Urinary bladder (tissue), 4 donors: Measurements from ENCODE around the gene PUDP. TPM values are rescaled to one million over a fixed set of nuclear protein-coding genes. Genes with fewer than 3 reads are reported as not detected.
A peak's percentile ranks its signal among the peaks of the same experiment; 100 is the strongest.
"Not testable (repeated sequence)": the region's sequence is repeated elsewhere in the genome, so short reads cannot be mapped to it uniquely, and the experiment has no call there.

ENCODE experiments used
- DNase-seq: peaks from one replicate; pipeline ENCODE4 v3.0.0-alpha.2; 2015; ENCODE audit errors: extremely low spot score
- H3K27ac ChIP-seq: one replicate; pipeline ENCODE4 v1.5.1; 2013; ENCODE audit warnings: low read depth, mild to moderate bottlenecking, moderate library complexity
- H3K36me3 ChIP-seq: one replicate; pipeline ENCODE4 v1.6.1; 2013; ENCODE audit warnings: mild to moderate bottlenecking, moderate library complexity; ENCODE audit not compliant: insufficient read depth
- H3K4me1 ChIP-seq: one replicate; pipeline ENCODE4 v1.6.1; 2013; ENCODE audit warnings: mild to moderate bottlenecking, moderate library complexity; ENCODE audit not compliant: insufficient read depth
- H3K4me3 ChIP-seq: one replicate; pipeline ENCODE4 v1.5.1; 2013; ENCODE audit warnings: low read depth, low read length
- WGBS: extraction: QIAGEN DNeasy Blood & Tissue Kit; methylation state at CpG from one replicate; pipeline ENCODE4 v1.1.7; 2013; 5-methylcytosine and 5-hydroxymethylcytosine counted together
- polyA plus RNA-seq: library from polyadenylated mRNA; stranded (reverse); fragments of 200-250 nt; gene quantifications from one replicate; pipeline ENCODE4 v1.2.3, GENCODE V29; 2013
- total RNA-seq: library from RNA; depleted of rRNA; stranded (reverse); fragments of >200 nt; gene quantifications from one replicate; pipeline ENCODE4 v1.2.3, GENCODE V29; 2014
- donor health status: healthy with polysubstance abuse.
- donor health status: healthy.

Gene PUDP
- total and polyA plus RNA-seq, 2 donors = 10.2 to 11.6 TPM

GRCh38 chrX:7110821-7111276 is 37.1 kb downstream of the PUDP start:
- Histone ChIP-seq H3K36me3 (no peaks in the 10 kb centered on the region), H3K4me3 (no peak overlapping the region), H3K4me1 (peaks cover 2% of the 10 kb centered on the region), H3K27ac (no peak overlapping the region)
- WGBS = 75% methylated on average over 5 of the region's 5 CpGs
- DNase-seq = no peak

GRCh38 chrX:7109838-7110793 is 37.8 kb downstream of the PUDP start:
- no peak overlapping the region for H3K4me3 ChIP-seq
- H3K27ac ChIP-seq = no peak overlapping the region
- WGBS = 79% methylated on average over 12 of the region's 12 CpGs
- no peaks in the 10 kb centered on the region for H3K36me3 ChIP-seq
- no peak for DNase-seq
- peaks cover 2% of the 10 kb centered on the region for H3K4me1 ChIP-seq

- Histone ChIP-seq H3K36me3 (no peaks in the 10 kb centered on the region), H3K27ac (peak overlapping the region; percentile 29), H3K4me3 (no peak overlapping the region), H3K4me1 (peaks cover 2% of the 10 kb centered on the region)
- WGBS = 31% methylated on average over 11 of the region's 11 CpGs
- DNase-seq = no peak
Observed at GRCh38 chrX:7109049-7109531, 38.9 kb downstream of the PUDP start.

- no peak overlapping the region for H3K27ac ChIP-seq
- WGBS = 95% methylated on average over 5 of the region's 5 CpGs
- H3K4me1 ChIP-seq = peaks cover 2% of the 10 kb centered on the region
- no peak overlapping the region for H3K4me3 ChIP-seq
- no peaks in the 10 kb centered on the region for H3K36me3 ChIP-seq
- no peak for DNase-seq
Observed at GRCh38 chrX:7108030-7108429, 39.9 kb downstream of the PUDP start.

GRCh38 chrX:7106649-7107048 is 41.3 kb downstream of the PUDP start:
- H3K27ac ChIP-seq = no peak overlapping the region
- no peaks in the 10 kb centered on the region for H3K36me3 ChIP-seq
- peaks cover 2% of the 10 kb centered on the region for H3K4me1 ChIP-seq
- H3K4me3 ChIP-seq = no peak overlapping the region
- 92% methylated on average over 2 of the region's 2 CpGs for WGBS
- no peak for DNase-seq

GRCh38 chrX:7102119-7102518 is 45.8 kb downstream of the PUDP start:
- WGBS = 51% methylated on average over 3 of the region's 3 CpGs
- DNase-seq = no peak

GRCh38 chrX:7100022-7100421 is 47.9 kb downstream of the PUDP start:
- Histone ChIP-seq H3K4me1 (no peaks in the 10 kb centered on the region), H3K36me3 (no peaks in the 10 kb centered on the region), H3K4me3 (no peak overlapping the region), H3K27ac (no peak overlapping the region)
- no peak for DNase-seq
- WGBS = 83% methylated on average over 7 of the region's 7 CpGs

More at GRCh38 chrX:7102119-7102518, 45.8 kb downstream of the PUDP start:
- H3K36me3 ChIP-seq = no peaks in the 10 kb centered on the region
- no peaks in the 10 kb centered on the region for H3K4me1 ChIP-seq
- no peak overlapping the region for H3K4me3 ChIP-seq
- no peak overlapping the region for H3K27ac ChIP-seq

GRCh38 chrX:7095657-7096056 is 52.3 kb downstream of the PUDP start:
- H3K4me1 ChIP-seq, DNase-seq, H3K36me3 ChIP-seq, H3K4me3 ChIP-seq, H3K27ac ChIP-seq: not testable (repeated sequence)
- WGBS = 100% methylated on average over 2 of the region's 2 CpGs

- no peak overlapping the region for H3K4me3 ChIP-seq
- H3K4me1 ChIP-seq = no peaks in the 10 kb centered on the region
- no peaks in the 10 kb centered on the region for H3K36me3 ChIP-seq
- WGBS = 96% methylated on average over 6 of the region's 6 CpGs
- DNase-seq = no peak
- H3K27ac ChIP-seq = no peak overlapping the region
Observed at GRCh38 chrX:7093305-7093704, 54.6 kb downstream of the PUDP start.

GRCh38 chrX:7092543-7092942 is 55.4 kb downstream of the PUDP start:
- H3K4me3 ChIP-seq = no peak overlapping the region
- H3K4me1 ChIP-seq = no peaks in the 10 kb centered on the region
- DNase-seq = no peak
- WGBS = 72% methylated on average over 4 of the region's 4 CpGs
- H3K36me3 ChIP-seq = no peaks in the 10 kb centered on the region
- no peak overlapping the region for H3K27ac ChIP-seq

GRCh38 chrX:7091923-7092322 is 56.0 kb downstream of the PUDP start:
- no peak for DNase-seq
- no peaks in the 10 kb centered on the region for H3K4me1 ChIP-seq
- 91% methylated on average over 4 of the region's 4 CpGs for WGBS

GRCh38 chrX:7090641-7091040 is 57.3 kb downstream of the PUDP start:
- no peak for DNase-seq
- WGBS = 75% methylated on average over 4 of the region's 4 CpGs
- no peaks in the 10 kb centered on the region for H3K36me3 ChIP-seq
- no peak overlapping the region for H3K27ac ChIP-seq
- H3K4me3 ChIP-seq = no peak overlapping the region
- H3K4me1 ChIP-seq = no peaks in the 10 kb centered on the region

More at GRCh38 chrX:7091923-7092322, 56.0 kb downstream of the PUDP start:
- Histone ChIP-seq H3K36me3 (no peaks in the 10 kb centered on the region), H3K27ac (no peak overlapping the region), H3K4me3 (no peak overlapping the region)

GRCh38 chrX:7088968-7089615 is 58.9 kb downstream of the PUDP start:
- no peak for DNase-seq
- Histone ChIP-seq H3K36me3 (no peaks in the 10 kb centered on the region), H3K27ac (no peak overlapping the region), H3K4me3 (no peak overlapping the region), H3K4me1 (no peaks in the 10 kb centered on the region)
- WGBS = 77% methylated on average over 8 of the region's 8 CpGs

- no peak overlapping the region for H3K27ac ChIP-seq
- H3K4me1 ChIP-seq = no peaks in the 10 kb centered on the region
- no peaks in the 10 kb centered on the region for H3K36me3 ChIP-seq
- 82% methylated on average over 3 of the region's 3 CpGs for WGBS
- DNase-seq = no peak
- no peak overlapping the region for H3K4me3 ChIP-seq
Observed at GRCh38 chrX:7086384-7086783, 61.6 kb downstream of the PUDP start.
